ENCODE results near the gene MIF.

DNA sequence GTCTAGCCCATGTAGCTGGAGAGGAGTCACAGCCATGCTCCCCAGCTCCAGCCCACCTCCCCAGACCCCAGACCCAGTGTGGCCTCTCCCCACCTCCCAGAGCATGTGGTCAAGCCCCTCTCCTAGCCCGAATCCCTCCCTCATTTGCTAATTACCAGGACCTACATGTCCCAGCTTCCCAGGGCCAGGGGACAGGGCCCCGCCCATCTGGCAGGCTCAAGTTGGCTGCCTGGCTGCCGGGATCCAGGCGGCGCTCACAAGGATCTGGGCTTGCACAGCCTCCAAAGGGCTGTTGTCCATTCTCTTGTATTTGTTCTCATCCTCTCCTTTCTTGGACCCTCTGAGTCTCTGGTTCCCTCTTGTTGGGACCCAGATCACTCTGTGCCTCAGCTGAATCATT, 4.6 kb upstream of the MIF start:
- TF ChIP-seq, protein P1, sequence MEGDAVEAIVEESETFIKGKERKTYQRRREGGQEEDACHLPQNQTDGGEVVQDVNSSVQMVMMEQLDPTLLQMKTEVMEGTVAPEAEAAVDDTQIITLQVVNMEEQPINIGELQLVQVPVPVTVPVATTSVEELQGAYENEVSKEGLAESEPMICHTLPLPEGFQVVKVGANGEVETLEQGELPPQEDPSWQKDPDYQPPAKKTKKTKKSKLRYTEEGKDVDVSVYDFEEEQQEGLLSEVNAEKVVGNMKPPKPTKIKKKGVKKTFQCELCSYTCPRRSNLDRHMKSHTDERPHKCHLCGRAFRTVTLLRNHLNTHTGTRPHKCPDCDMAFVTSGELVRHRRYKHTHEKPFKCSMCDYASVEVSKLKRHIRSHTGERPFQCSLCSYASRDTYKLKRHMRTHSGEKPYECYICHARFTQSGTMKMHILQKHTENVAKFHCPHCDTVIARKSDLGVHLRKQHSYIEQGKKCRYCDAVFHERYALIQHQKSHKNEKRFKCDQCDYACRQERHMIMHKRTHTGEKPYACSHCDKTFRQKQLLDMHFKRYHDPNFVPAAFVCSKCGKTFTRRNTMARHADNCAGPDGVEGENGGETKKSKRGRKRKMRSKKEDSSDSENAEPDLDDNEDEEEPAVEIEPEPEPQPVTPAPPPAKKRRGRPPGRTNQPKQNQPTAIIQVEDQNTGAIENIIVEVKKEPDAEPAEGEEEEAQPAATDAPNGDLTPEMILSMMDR (conservative IDR thresholded peaks at IDR 0.05; ENCODE audit: low read depth, low read length): no peak
- no peak for TF ChIP-seq EZH2phosphoT487 (IDR thresholded peaks at IDR 0.05; ENCODE audit: borderline replicate concordance, low read length)

Measured in PC-3 (cell line).